ENCODE measurements around the gene CDC5L.
"Not testable (repeated sequence)": the region's sequence is repeated elsewhere in the genome, so short reads cannot be mapped to it uniquely, and the experiment has no call there.

The CDC5L gene

DNA sequence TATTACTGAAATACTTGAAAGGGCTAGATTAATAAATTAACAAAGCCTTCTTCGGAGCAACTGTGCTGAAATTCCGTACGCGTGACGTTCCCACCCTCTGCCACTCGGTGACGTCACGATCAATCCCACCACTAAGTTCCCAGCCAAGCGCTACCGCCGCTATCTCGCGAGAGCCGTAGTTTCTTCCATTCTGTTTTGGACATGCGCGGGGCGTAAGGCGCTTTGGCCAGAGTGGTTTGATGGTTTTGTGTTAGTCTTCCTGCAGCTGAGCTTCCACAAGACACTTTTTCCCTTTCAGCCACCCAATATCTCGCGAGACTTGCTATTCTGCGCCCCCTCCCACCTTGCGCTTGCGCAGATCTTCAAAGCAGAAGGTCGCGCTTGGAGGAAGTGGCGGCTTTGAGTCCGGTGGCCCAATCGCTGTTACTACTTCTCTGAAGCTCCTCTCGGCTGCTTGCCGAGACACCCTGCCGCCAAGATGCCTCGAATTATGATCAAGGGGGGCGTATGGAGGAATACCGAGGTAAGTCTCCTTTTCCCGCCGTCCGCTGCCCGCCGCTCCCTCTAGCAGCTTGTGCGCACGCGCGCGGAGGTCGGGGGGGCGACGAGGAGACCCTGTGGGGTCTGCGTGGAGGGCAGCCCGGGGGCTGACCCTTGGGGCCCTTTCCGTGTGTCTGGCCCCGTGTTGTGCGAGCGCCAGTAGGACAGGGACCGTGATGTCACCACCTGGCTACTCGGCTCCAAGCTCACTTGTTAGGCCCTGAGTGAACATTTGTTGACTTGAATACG is at the start of gene CDC5L:
Gene CDC5L, plus strand, starts transcription at position 361 of the 789 bp plus-strand sequence. Its CDS starts 118 bp downstream, at position 479.
- DNase-seq, result peak; percentile 96

DNA sequence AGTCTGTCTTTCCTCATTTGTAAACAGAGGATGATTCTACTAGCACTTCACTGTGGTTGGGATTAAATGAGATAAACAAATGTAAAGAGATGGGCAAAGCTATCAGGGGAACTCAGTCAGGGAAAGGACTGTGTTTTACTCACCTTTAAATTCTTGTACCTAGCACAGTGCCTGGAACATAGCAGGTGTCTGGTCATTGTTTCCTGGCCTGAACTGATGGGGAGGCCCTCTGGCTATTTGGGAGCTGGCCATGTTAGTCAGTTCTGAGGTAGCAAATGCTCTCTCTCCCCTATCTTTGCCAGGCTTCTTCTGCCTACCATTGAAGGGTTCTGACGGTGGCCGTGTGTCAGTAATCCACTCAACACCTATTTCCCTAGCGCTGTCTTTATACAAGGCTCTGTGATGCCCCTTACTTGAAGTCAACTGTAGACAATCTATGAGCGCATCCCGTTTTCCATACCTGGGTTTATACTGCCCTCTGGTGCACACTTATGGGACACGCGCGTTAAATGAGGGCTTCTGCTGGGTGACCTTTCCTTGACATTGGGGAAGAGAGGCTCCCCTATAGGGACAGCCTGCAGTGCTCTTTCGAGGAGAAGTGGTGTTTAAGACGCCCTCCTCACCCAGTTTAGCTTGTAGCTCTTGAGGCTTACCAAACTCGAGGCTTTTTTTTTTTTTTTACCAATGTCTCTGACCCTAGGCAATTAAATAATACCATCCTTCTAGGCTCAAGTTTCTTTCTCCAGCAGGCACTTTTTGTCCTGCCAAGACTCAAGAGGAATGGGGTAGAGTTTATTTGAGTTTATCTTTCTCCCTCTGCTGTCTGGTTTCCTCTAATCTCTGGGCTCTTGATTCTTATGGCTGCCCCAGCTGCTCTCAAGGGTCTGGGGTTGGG is 49.0 kb upstream of the CDC5L start:
- peak; percentile 60 for DNase-seq

DNA sequence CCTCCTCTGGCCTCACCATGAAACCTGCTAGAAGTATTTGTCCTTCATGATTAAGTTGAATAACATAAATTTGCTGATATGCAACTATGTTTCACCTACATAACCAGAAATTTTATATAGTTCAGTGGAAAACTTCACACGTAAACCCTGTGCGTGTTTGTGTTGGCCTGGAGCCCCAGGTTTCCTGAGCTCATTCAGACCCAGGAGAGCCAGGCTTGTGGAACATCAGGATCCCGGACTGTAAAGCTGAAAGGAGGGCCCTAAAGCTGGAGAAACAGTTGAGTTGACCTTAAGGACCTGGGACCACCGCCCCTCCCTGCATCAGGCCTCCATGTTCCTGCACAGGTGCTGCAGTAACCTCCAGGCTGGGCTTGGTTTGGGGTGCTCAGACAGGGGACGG is 48.2 kb upstream of the CDC5L start:
- no peak for DNase-seq

DNA sequence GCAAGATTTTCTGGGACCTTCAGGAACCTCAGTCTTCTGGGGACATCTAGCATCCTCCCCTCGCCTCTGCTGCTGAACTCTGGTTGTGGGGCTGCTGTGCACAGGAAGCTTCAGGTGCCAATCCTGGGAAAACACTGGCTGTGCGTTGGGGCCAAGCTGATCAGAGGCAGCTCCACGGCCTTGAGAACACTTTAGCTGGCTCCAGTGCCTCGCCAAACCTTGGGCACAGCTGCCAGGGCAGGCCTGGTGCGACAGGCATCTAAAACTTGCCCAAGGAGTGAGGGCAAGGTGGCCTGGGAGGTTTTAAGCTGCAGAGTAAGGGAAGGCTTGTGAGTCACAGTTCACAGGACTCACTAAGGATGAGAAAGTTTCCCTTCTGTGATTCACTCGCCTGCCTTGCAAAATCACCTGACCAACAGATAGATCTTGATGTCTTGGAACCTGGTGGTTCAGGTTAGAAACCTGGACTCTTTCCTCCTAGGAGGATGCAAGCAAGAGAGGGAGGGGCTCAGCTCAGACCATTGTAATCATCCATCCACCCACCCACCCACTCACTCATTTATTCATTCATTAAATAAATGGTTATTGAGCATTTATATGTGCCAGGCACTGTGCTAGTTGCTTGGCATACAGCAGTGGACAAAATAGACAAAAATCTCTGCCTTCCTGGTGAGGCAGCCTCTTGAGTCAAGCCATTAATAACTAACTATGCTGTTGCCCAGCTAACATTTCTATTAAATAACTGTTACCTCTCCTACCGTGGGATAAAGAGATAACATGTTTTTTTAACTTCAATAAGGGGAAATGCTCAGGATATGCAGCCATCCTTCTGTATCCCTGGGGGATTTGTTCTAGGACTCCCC is 47.5 kb upstream of the CDC5L start:
- no peak for DNase-seq

DNA sequence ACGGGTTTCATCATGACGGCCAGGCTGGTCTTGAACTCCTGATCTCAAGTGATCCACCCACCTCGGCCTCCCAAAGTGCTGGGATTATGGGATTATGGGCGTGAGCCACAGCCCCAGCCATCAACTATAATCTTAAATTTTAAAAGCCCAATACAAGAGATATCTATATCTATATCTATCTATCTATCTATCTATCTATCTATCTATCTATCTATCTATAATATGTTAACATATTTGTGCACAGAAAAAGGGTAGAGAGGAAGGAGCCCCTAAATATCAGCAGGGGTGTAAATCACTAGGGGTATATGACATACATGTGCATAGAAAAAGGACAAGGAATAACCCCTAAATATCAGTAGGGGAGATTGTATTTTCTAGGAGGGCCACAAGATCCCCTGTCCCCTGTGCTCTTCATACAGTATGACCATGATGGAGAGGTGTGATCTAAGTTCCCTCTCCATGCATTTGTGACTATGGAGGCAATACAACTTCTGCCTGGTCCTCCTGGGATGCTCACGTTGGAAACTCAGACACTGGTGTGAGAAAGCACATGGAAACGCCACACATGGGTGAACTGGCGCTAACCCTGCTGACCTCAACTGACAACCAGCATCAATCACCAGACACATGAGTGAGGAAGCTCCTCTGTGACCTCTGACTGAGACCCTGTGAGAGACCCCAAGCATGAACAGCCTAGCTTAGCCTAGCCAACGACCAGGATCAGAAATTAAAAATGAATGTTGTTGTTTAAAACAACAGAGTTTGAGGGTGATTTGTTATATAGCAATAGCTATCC is 46.2 kb upstream of the CDC5L start:
- no peak for DNase-seq

DNA sequence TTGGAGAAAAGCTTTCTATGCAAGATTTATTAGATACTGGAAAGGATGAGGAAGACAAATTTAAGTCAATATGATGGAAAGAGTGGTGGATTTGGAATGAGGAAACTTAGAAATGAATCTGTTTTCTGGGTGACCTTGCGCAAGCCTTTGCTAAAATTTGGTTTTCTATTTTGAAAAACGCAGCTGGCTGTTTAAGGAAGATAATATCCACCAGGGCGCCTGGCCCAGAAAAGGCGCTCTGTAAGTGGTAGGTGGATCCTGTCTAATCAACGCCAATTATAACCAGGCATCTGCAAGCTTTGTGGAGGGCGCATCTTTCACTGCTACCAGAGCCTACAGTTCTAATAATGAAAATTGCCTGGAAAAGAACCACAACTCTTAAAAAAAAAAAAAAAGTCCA is 45.5 kb upstream of the CDC5L start:
- no peak for DNase-seq

DNA sequence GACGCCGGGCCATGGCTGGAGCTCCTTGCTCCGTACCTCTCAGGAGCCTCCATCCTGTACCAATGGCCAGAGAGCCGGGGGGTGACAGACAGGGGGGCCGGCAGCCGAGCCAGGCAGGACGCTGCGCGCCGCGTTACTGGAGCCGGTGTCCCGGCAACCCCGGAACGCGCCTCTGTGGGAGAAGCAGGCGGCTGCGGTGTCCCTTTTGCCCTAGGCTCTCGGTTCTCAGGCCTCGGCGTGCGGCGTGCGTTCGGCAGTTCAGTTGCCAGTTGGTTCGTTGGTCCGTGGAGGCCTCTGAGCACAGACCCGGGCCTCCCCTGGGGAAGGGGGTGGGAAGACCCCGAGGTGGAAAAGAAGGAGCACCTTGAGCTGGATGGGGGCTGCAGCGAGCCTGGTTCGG is 45.0 kb upstream of the CDC5L start, which contains the start of gene SPATS1:
Gene SPATS1, plus strand, starts transcription at position 162 of the 400 bp plus-strand sequence. CDS start 446 bp downstream, outside the sequence.
- DNase-seq, result no peak

DNA sequence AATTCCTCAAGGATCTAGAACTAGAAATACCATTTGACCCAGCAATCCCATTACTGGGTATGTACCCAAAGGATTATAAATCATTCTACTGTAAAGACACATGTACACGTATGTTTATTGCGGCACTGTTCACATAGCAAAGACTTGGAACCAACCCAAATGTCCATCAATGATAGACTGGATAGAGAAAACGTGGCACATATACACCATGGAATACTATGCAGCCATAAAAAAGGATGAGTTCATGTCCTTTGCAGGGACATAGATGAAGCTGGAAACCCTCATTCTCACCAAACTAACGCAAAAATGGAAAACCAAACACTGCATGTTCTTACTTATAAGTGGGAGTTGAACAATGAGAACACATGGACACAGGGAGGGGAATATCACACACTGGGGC is 40.7 kb upstream of the CDC5L start:
- DNase-seq, result not testable (repeated sequence)

DNA sequence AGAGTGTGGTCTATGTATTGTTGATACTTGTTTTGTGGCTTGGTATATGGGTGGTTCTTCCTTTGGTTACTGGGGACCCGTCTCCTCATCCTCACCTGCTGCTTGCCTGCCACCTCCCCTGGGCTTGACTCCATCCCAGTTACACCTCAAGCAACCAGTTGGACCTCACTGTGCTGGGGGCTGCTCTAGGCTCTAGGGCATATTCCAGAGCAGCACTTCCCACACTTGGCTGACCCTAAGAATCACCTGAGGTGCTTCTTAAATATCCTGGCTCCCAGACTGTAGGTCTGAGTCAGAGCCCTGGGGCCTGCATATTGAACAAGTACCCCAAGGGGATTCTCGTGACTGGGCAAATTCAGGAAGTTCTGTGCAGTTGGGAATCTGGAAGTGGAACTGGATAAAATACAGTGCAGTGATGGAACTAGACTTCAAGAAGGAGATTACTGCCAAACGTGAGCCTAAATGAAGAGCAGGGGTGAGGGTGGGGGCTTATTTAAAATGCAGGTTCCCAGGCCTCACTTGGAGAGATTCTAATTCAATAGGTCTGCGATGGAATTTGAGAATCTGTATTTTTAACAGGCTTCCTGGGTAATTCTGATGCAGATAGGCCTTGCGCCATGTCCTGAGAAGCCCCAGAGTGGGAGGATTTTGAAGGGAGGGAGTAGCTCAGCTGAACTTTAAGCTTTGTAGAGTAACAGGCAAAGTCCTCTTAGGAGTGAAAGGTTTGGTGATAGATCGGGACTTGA is 37.4 kb upstream of the CDC5L start:
- no peak for DNase-seq

DNA sequence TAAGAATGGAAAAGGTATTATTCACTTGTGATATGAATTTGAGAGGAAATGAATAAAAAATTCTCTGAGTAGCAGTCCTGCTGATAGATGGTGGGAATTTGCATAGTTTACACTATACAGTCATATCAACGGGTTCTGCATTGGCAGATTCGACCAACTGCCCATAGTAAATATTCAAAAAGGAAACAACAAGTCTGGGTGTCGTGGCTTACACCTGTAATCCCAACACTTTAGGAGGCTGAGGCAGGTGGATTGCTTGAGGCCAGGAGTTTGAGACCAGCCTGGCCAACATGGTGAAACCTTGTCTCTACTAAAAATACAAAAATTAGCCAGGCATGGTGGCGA is 36.9 kb upstream of the CDC5L start:
- DNase-seq, result not testable (repeated sequence)

DNA sequence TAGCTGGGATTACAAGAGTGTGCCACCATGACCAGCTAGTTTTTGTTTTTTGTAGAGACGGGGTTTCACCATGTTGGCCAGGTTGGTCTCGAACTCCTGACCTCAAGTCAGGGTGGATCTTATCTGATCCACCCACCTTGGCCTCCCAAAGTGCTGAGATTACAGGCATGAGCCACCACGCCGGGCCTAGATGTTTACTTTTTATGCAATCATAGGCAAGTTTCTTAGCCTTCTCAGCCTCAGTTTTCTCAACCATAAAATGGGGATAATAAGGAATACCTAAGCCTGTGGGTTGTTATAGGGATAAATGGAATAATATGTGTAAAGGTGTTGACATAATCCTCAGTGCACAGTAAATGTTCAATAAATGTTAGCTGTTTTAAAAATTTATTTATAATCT is 35.2 kb upstream of the CDC5L start:
- no peak for DNase-seq

DNA sequence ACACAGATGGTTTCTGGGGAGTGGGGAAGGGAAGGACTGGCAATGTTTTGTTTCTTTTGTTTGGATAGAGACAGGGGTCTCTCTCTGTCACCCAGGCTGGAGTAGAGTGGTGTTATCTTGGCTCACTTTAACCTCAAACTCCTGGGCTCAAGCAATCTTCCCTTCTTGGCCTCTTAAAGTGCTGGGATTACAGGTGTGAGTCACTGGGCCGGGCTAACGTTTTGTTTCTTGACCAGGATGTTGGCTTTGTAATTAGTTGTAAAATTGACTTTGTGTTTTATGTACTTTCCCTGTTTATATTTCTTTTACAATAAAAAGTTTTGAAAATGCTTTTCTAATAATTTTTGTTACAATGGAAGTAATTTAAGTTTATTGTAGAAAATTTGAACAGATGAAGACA is 34.2 kb upstream of the CDC5L start:
- no peak for DNase-seq

DNA sequence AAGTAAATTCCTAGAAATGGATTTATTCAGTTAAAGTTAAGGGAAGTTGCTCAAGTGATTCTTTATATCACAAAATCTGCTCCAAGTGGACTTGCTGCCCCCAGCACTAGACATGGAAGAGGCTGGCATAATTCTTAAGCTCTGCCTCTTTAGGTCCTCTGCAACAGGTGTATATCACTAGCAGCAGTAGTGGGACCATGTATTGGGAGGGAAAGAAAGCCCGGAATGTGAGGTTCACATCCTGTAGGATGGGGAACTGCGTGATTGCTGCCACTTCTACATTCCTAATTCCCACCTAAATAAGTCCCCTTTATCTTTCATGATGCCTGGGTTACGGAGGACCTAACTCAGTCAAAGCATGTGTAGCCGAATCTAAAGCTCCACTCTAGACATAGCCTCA is 31.9 kb upstream of the CDC5L start:
- no peak for DNase-seq

DNA sequence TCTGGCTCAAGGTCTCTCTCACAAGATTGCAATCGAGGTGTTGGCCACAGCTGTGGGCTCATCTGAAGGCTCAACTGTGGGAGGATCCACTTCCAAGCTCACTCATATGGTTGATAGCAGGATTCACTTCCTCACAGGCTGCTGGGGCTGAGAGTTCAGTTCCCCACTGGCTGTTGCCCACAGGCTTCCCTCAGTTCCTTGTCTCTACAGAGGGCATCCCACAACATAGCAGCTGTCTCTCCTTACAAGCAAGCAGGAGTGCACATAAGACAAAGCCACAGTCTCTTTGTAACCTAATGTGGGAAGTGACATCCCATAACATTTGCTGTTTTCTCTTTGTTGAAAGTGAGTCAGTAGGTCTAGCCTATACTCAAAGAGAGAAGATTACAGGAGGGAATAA is 31.0 kb upstream of the CDC5L start:
- no peak for DNase-seq

DNA sequence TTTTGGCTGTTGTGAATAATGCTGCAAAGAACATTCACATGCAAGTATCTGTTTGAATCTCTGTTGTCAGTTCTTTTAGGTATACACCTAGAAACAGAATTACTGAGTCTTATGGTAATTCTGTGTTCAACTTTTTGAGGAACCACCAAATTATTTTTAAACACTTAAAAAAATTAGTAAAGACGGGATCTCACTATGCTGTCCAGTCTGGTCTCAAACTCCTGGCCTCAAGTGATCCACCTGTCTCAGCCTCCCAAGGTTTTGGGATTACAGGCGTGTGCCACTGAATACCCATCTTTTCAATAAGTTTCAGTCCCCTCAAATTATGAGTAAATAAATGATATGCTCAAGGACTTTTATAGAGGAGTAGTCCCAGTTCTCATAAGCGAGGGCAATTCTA is 27.5 kb upstream of the CDC5L start:
- DNase-seq, result no peak

DNA sequence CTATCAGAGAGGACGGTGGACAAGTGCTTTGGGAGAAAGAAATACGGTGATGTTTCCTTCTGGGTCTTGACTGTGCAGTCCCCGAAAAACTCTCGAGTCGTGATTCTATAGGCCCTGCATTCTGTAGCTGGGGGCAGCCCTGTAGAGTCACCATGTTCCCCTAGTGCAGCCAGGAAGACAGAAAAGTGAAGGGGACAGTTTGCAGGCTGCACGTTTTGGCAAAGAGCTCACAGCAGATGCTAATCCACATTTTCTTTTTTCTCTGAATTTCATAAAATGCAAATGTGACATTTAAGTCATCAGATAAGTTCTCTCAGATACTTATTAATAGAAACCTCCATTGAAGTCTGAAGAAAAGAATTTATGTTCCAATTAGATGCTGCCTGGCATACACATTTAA is 25.6 kb upstream of the CDC5L start:
- DNase-seq, result no peak

DNA sequence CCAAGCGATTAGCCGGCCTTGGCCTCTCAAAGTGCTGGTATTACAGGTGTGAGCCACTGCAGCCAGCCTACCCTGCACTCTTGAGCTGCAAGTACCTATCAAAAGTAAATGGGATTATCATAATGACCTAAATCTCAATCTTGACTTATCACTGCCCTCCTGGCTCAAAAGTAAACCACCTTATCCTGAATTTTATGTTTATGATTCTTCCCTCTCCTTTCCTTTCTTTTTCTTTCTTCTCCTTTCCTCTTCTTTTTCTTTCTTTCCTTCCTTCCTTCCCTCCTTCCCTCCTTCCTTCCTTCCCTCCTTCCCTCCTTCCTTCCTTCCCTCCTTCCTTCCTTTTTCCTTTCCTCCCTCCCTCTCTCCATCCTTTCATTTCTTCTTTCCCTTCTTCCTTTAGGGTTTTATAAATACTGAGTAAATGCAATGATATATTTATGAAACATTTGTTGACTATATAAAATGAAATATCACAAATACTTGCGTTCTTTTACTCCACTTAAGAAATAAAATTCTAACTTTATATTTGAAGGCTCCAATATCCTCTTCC is 24.1 kb upstream of the CDC5L start:
- no peak for DNase-seq

DNA sequence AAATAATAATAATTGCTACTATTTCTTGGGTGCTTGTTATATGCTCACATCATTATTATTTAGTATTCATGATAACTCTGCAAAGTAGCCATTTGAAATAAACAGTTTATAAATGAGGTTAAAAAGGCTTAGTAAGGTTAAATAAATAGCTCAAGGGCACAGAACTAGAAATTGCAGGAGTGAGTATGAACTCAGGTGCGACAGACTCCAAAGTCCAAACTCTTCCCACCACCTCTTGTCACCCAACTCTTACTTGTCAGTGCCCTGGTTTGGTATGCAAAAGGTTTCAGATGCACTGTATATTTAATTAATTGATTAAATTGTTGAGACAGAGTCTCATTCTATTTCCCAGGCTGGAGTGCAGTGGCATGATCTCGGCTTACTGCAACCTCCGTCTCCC is 20.7 kb upstream of the CDC5L start:
- no peak for DNase-seq

DNA sequence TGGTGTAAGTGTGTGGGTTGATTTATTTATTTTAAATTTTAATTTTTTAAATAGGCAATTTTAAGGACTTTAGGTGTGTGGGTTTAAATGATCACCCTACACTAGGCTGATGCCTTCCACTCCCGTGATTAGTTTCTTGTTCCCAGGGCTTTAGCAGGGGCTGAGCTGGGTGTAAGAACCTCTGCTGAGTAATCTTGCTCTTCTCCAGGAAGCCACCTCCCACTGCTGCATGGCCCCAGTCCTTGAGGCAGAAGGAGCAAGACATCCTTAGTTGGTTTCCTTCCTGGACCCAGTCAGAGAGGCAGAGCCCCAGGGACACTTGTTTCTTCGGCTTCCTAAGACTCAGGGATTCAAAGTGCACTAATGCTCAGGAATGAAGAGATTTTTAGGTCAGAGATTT is 19.8 kb upstream of the CDC5L start:
- no peak for DNase-seq

DNA sequence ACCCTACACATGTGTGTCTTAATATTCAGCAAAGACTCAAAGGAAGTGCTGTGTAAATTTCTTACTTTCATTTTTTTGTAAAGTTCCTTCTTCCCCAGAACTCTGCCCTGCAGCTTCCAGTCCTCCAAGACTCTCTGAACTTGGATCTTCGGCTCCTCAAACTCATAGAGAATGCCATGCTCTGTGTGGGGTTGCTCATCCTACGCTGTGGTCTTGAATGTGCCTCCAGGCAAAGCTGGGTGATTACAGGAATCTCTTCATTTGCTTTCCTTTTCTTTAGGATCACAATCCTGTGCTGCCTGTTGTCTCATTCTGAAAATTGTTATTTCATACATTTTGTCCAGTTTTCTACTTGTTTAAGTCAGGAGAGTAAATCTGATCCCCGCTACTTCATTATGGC is 14.5 kb upstream of the CDC5L start:
- DNase-seq, result no peak

DNA sequence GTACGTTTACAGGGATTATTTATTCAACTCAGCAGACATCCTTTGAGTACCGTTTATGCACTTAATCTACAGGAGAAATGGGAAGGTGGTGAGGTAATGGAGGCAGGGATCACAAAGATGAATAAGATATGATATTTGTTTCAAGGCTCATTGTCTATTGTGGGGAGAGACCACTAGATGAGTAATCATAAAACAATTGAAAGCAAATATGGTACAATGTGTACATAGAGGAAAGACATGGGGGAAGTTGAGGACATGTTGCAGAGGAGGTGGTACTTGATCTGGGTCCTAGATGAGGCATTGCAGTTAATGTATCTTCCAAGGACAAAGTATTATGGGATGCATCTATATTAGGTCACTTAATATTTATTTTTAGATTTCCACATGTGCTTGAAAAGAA is 13.7 kb upstream of the CDC5L start:
- DNase-seq, result no peak

All from CD4-positive, alpha-beta T cell treated with Interferon gamma for 1 hour (primary cell).